ENCODE measurements around the gene ARF6.

GRCh38 chr14:49857427-49858003 lies 35.4 kb upstream of the ARF6 start:
- TF ChIP-seq, protein P1, sequence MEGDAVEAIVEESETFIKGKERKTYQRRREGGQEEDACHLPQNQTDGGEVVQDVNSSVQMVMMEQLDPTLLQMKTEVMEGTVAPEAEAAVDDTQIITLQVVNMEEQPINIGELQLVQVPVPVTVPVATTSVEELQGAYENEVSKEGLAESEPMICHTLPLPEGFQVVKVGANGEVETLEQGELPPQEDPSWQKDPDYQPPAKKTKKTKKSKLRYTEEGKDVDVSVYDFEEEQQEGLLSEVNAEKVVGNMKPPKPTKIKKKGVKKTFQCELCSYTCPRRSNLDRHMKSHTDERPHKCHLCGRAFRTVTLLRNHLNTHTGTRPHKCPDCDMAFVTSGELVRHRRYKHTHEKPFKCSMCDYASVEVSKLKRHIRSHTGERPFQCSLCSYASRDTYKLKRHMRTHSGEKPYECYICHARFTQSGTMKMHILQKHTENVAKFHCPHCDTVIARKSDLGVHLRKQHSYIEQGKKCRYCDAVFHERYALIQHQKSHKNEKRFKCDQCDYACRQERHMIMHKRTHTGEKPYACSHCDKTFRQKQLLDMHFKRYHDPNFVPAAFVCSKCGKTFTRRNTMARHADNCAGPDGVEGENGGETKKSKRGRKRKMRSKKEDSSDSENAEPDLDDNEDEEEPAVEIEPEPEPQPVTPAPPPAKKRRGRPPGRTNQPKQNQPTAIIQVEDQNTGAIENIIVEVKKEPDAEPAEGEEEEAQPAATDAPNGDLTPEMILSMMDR (IDR thresholded peaks at IDR 0.05) = no peak
- TF ChIP-seq EP300 (IDR thresholded peaks at IDR 0.05) = no peak
- no peak for TF ChIP-seq POLR2A (IDR thresholded peaks at IDR 0.05; ENCODE audit: low read depth)
